GM12865 (cell line): ENCODE results near the gene MAN1A1.

Experiments used
- DNase-seq: peaks from one replicate; pipeline ENCODE4 v3.0.0; 2010; ENCODE audit warnings: low read depth
- H3K4me3 ChIP-seq: 2 replicates; pipeline ENCODE4 v1.5.1; 2011; ENCODE audit warnings: mild to moderate bottlenecking, low read depth, low read length, control low read depth
- TF ChIP-seq, protein P1 (sequence below): IDR thresholded peaks from 2 replicates; pipeline ENCODE4 v1.5.1; 2011; ENCODE audit warnings: low read length, control low read depth, low read depth, inconsistent platforms; ENCODE audit not compliant: insufficient read depth; ENCODE audit errors: missing control alignments

MAN1A1 gene

DNA sequence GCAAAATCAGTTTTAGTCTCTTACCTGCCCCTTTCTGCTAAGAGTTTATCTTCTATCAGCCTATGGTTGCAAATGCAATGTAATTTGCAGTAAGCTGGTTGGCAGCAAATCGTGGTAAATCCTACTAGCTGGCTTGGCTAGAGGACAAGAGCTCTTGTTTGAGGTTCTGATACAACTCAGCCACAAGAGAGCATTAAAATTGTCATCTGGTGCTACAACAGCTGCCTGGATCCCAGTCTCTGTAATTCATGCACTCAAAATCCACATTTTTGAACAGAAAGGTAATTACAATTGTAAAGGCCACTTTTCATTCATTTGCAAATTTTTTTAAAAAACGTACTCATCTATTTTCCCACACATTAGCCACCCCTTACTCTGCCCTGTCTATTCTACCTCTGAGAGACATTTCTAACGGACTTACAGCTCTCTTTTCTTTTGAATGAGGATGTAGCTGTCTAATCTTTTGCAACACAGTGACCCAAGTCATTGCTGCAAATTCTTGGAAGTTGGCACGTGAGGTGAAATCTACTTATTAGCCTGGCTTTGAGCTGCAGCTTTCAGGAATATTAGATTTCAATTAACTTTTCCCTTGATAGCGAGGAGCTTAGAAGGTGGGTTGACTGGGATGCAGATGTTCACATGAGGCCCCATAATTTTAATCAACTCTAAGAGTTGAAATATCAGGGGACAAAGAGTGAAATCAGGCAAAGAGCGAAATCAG lies 217.1 kb downstream of the MAN1A1 start:
- H3K4me3 ChIP-seq = no peak overlapping the region
- TF ChIP-seq, protein P1, sequence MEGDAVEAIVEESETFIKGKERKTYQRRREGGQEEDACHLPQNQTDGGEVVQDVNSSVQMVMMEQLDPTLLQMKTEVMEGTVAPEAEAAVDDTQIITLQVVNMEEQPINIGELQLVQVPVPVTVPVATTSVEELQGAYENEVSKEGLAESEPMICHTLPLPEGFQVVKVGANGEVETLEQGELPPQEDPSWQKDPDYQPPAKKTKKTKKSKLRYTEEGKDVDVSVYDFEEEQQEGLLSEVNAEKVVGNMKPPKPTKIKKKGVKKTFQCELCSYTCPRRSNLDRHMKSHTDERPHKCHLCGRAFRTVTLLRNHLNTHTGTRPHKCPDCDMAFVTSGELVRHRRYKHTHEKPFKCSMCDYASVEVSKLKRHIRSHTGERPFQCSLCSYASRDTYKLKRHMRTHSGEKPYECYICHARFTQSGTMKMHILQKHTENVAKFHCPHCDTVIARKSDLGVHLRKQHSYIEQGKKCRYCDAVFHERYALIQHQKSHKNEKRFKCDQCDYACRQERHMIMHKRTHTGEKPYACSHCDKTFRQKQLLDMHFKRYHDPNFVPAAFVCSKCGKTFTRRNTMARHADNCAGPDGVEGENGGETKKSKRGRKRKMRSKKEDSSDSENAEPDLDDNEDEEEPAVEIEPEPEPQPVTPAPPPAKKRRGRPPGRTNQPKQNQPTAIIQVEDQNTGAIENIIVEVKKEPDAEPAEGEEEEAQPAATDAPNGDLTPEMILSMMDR = no peak
- DNase-seq = no peak

DNA sequence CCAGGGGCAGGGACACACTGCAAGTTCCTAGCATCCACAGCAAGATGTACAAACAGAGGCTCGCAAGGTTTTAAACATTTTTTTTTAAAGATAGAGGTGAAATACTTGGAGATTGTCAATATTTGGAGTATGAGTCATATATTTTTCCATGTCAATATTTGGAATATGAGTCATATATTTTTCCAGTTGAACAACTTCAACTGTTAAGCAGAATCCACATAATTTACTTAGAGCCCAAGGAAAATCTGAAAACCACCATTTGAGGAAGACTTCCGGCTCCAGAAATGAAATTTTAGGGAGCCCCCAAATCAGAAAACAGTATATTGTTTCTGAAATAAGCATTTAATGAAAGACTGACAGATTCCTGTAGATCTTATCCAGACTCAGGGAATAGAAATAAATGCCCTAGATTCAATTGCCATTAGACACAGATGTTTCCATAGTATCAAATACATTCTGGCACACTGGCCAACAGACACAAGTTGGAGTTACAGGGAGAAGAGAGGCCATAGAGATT lies 219.5 kb downstream of the MAN1A1 start:
- DNase-seq = no peak
- TF ChIP-seq, protein P1 = no peak
- no peak overlapping the region for H3K4me3 ChIP-seq

DNA sequence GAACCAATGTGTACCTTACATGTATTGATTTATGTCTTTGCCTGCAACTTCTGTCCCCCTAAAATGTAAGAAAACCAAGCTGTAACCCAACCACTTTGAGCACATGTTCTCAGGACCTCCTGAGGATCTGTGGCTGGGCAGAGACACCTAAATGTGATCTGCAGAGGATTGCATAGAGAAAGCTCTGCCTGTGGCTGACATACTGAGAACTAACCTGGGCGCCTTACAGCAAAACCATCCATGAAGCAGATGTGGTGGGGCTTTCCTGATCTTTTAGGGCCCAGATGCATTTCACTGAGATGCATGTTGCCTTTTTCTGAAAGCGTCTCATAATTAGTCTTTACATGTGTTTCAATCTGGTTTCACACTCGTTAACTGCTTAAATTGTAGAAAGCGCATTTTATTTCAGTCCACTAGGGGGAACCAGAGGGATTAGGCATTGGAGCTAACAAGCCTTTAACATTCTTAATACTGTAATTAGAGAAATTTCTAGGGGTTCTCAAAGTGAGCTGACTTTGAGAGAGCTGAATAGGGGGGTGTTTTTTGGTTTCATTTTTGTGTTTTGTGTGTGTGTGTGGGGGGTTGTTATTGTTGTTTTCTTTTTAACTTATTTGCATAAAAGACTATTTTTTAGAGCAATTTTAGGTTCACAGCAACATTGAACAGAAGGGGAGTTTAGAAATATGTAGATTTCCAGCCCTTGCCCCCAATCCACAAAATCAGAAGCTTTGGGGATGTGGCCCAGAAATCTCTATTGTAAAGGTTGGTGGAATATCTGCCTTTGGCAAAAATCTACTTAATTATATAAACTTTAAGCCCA lies 220.2 kb downstream of the MAN1A1 start:
- no peak overlapping the region for H3K4me3 ChIP-seq
- DNase-seq = peak; percentile 78
- TF ChIP-seq, protein P1 = peak; percentile 75

DNA sequence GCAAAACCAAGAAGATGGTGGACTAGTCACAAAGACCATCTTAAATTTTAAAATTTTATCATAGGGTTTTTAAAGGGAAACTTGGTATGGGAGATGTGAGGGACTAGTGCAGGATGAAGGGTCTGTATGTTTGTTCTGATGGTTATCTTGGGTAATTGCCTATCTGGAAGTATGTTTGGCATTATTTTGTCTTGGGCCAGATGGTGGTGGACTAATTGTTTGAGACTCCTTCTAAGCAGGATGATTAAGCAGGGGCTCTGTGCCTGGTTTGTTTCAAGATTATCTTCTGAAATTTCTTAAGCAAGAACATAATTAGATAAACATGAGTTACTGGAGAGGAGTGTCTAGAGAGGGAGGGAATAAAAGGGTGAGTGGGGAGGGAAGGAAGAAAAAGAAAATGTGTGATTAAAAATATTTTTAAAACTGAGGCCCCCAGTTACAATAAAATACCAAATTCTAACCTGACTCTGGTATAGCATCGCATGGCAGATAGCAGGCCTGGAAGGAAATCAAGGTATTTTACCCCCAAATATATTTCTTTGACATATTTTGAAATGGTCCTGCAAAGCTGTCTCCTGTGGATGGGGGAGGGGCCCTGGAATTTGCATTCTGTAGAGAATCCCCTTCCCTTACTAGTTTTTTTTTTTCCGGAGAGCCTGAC lies 221.2 kb downstream of the MAN1A1 start:
- H3K4me3 ChIP-seq = no peak overlapping the region
- TF ChIP-seq, protein P1 = no peak
- DNase-seq = no peak

DNA sequence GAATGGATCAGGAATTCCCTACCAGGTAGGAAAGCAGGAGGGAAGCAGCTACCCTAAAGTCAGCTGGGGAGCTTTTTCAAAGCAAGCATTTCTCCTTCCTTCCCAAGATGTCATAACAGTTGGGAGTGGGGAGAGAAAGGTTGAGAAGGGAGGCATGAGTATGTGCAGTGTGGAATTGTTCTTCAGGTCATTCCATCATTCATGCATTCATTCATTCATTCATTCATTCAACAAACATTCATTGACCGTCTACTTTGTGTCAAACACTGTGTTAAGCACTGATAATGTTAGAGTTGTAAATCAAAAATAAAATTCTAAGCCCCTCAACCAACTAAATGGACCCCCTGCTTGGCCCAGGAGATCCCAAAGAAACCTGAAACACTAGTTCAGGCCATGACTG lies 221.9 kb downstream of the MAN1A1 start:
- H3K4me3 ChIP-seq = no peak overlapping the region
- TF ChIP-seq, protein P1 = no peak
- DNase-seq = no peak
